Panc1 (cell line): ENCODE results near the gene TACC2. TPM values are rescaled to one million over a fixed set of nuclear protein-coding genes. Genes with fewer than 3 reads are reported as not detected.

ENCODE experiments used
- ATAC-seq: fragments of 200-7000 bp; cut with Tn5 transposase; 2 replicates; pipeline ENCODE4 v1.9.1; 2020; ENCODE audit warnings: mild to moderate bottlenecking, moderate library complexity
- BruUV-seq: library from RNA; stranded (reverse); fragments of 400-500 nt; replicated peaks from 2 replicates; lab custom pipeline; 2021; lab: Mats Ljungman, UMichigan
- CTCF ChIA-PET: fragments of 300-600 bp; sonication (Branson Sonifier 250); formaldehyde crosslinking; loops from one replicate; lab custom pipeline; 2022; ENCODE audit warnings: antibody characterized with exemption; lab: Charles Lee
- POLR2A ChIA-PET: fragments of 300-600 bp; sonication (Branson Sonifier 250); formaldehyde crosslinking; loops from one replicate; lab custom pipeline; 2022; ENCODE audit warnings: antibody characterized with exemption; lab: Charles Lee
- DNase-seq: peaks from one replicate; pipeline ENCODE4 v3.0.0-alpha.2; 2010; ENCODE audit warnings: low read depth, low spot score
- H3K27ac ChIP-seq: 2 replicates; pipeline ENCODE4 v1.5.1; 2011; ENCODE audit warnings: mild to moderate bottlenecking, low read length, inconsistent platforms
- H3K27me3 ChIP-seq: fragments of 200-500 bp; sonication (Bioruptor generic); 2 replicates; pipeline ENCODE4 v1.6.0; 2014; ENCODE audit warnings: low read length, inconsistent platforms; ENCODE audit not compliant: control insufficient read depth, insufficient read depth
- H3K36me3 ChIP-seq: fragments of 200-500 bp; sonication (Bioruptor generic); 2 replicates; pipeline ENCODE4 v1.5.1; 2014; ENCODE audit warnings: inconsistent platforms, mild to moderate bottlenecking, low read length, moderate library complexity; ENCODE audit not compliant: control insufficient read depth, insufficient read depth
- H3K4me1 ChIP-seq: 2 replicates; pipeline ENCODE4 v1.5.1; 2011; ENCODE audit warnings: inconsistent platforms, mild to moderate bottlenecking, low read length, moderate library complexity; ENCODE audit not compliant: control insufficient read depth, insufficient read depth
- H3K4me3 ChIP-seq, 2 experiments: 2 replicates each; pipeline ENCODE4 v1.5.1; 2011 to 2012; ENCODE audit warnings: low read depth in 2 of 2, low read length in 2 of 2, mild to moderate bottlenecking in 2 of 2, inconsistent platforms in 1 of 2, moderate library complexity in 1 of 2
- H3K9me3 ChIP-seq: fragments of 200-500 bp; sonication (Bioruptor generic); 2 replicates; pipeline ENCODE4 v1.5.1; 2014; ENCODE audit warnings: low read depth, mild to moderate bottlenecking, inconsistent platforms, low read length, moderate library complexity; ENCODE audit not compliant: control insufficient read depth, insufficient read depth
- CTCF ChIP-seq: fragments of 450-650 bp; IDR thresholded peaks from 2 replicates; pipeline ENCODE4 v1.5.1; 2017; ENCODE audit warnings: mild to moderate bottlenecking
- POLR2AphosphoS5 ChIP-seq: IDR thresholded peaks from 2 replicates; pipeline ENCODE4 v1.6.1; 2012; ENCODE audit warnings: mild to moderate bottlenecking, low read depth, low read length, moderate library complexity
- SIN3A ChIP-seq: IDR thresholded peaks from 2 replicates; pipeline ENCODE4 v1.6.1; 2012; ENCODE audit warnings: low read depth, mild to moderate bottlenecking, low read length, moderate library complexity, borderline replicate concordance; ENCODE audit not compliant: insufficient read depth
- TCF7L2 ChIP-seq: IDR thresholded peaks from 2 replicates; pipeline ENCODE4 v1.6.1; 2011; ENCODE audit warnings: mild to moderate bottlenecking, low read depth, low read length, inconsistent platforms
- in situ Hi-C: cut with HindIII; loops from 2 replicates; pipeline ENCODE4 v1.10.0; 2016; ENCODE audit warnings: low sequenced_read_pairs, low pct_unique_long_range_greater_than_20kb
- intact Hi-C: fragments of 100-400 bp; cut with micrococcal nuclease; formaldehyde crosslinking; loops from one replicate; pipeline ENCODE4 v1.10.0; 2022; ENCODE audit not compliant: unreplicated experiment
- total RNA-seq: library from RNA; stranded (reverse); gene quantifications from one replicate; pipeline ENCODE4 v1.2.1, GENCODE V29; 2021; ENCODE audit not compliant: unreplicated experiment
- TF ChIP-seq, protein P1 (sequence below), 2 experiments: IDR thresholded peaks; 2 replicates each; pipeline ENCODE4 v1.6.1; 2011 to 2012; ENCODE audit warnings: low read depth in 2 of 2, control low read depth in 1 of 2, low read length in 1 of 2, mild to moderate bottlenecking in 1 of 2, moderate library complexity in 1 of 2; ENCODE audit not compliant: insufficient read depth in 1 of 2

Gene TACC2
- total RNA-seq, 1 experiment from 2014 or later = 133 TPM

DNA sequence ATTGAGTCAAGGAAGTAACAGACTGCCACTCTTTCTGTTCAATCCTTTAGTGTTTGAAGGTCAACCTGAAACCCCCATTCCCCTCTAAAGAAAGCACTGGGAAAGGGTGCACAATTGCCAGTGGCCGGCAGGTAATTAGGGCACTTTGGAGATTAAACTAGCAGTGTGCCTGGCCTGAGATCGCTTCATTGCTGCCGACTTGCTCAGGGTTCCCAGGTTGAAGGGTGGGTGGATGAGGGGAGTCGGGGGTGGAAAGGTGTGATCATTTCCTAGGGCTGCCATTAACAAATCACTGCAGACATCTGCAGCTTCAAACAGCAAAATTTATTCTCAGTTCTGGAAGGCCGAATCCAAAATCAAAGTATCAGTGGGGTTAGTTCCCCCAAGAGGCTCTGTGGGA lies 265.9 kb downstream of the TACC2 start:
- peaks cover 8% of the 10 kb centered on the region for H3K36me3 ChIP-seq
- CTCF ChIA-PET = no interaction called here

DNA sequence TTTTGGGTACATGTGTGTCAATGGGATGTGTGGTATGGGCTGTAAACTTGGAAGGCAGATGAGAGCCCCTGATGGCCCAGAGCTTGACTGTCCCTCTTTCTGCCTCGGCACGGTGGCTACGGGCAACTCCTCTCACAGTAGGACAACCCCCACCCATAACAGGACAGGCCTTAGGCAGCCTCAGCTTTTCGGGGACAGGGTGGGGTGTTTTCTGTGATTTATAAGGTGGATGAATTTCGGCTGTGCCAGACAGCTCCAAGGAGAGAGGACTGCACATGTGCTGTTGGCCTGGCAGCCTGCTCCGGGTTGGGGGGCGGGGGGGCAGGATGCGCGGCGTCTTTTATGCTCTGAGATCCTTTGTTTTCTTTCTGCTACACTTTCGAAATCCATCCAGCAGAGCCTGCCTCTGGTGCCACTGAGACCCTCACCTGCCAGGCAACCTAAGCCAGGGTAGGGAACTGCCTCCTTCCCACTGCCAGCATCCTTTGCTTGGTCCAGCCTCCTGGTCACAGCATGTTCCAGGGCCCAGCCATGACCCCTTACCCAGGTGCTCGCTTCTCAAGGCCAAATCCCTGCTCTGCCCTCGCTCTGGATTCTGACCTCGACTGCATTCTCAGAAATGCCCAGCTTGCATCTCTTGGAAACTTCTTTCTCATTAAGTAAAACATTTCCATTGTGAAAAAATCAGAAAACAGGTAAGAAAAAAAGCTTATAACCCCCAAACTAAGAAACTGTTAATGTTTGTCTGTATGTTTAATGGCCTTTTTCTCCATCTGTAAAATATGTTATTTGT lies 266.7 kb downstream of the TACC2 start:
- H3K9me3 ChIP-seq = no peaks in the 10 kb centered on the region
- H3K4me1 ChIP-seq = no peaks in the 10 kb centered on the region
- CTCF ChIA-PET = no interaction called here
- DNase-seq (no peak), ATAC-seq (no peak)
- no peak overlapping the region for H3K4me3 ChIP-seq
- TF ChIP-seq CTCF (no peak), SIN3A (no peak), TCF7L2 (no peak), POLR2AphosphoS5 (no peak)
- TF ChIP-seq, protein P1, sequence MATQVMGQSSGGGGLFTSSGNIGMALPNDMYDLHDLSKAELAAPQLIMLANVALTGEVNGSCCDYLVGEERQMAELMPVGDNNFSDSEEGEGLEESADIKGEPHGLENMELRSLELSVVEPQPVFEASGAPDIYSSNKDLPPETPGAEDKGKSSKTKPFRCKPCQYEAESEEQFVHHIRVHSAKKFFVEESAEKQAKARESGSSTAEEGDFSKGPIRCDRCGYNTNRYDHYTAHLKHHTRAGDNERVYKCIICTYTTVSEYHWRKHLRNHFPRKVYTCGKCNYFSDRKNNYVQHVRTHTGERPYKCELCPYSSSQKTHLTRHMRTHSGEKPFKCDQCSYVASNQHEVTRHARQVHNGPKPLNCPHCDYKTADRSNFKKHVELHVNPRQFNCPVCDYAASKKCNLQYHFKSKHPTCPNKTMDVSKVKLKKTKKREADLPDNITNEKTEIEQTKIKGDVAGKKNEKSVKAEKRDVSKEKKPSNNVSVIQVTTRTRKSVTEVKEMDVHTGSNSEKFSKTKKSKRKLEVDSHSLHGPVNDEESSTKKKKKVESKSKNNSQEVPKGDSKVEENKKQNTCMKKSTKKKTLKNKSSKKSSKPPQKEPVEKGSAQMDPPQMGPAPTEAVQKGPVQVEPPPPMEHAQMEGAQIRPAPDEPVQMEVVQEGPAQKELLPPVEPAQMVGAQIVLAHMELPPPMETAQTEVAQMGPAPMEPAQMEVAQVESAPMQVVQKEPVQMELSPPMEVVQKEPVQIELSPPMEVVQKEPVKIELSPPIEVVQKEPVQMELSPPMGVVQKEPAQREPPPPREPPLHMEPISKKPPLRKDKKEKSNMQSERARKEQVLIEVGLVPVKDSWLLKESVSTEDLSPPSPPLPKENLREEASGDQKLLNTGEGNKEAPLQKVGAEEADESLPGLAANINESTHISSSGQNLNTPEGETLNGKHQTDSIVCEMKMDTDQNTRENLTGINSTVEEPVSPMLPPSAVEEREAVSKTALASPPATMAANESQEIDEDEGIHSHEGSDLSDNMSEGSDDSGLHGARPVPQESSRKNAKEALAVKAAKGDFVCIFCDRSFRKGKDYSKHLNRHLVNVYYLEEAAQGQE (IDR thresholded peaks at IDR 0.05; ENCODE audit: insufficient read depth in 1 of 2, low read depth in 2 of 2, low read length in 1 of 2) = no peak
- no peak overlapping the region for H3K27ac ChIP-seq
- POLR2A ChIA-PET = no interaction called here
- H3K27me3 ChIP-seq = no peaks in the 10 kb centered on the region
- H3K36me3 ChIP-seq = peaks cover 8% of the 10 kb centered on the region
- no TSS peak for BruUV-seq
- intact Hi-C loops (no loop called here), in situ Hi-C loops (no loop called here)

More for the DNA sequence above, 265.9 kb downstream of the TACC2 start:
- in situ Hi-C loops = no loop called here
- no TSS peak for BruUV-seq
- DNase-seq = no peak
- POLR2A ChIA-PET = no interaction called here
- no peaks in the 10 kb centered on the region for H3K27me3 ChIP-seq
- intact Hi-C loops = no loop called here
- no peak for ATAC-seq
- no peak overlapping the region for H3K4me3 ChIP-seq
- no peaks in the 10 kb centered on the region for H3K9me3 ChIP-seq
- no peaks in the 10 kb centered on the region for H3K4me1 ChIP-seq
- no peak for TF ChIP-seq CTCF
- TF ChIP-seq POLR2AphosphoS5 = no peak
- no peak overlapping the region for H3K27ac ChIP-seq
